GM19351 (cell line): ENCODE data around the gene C1QTNF6.

Experiments
- ATAC-seq: cut with Tn5 transposase; IDR thresholded peaks from one replicate; pipeline ENCODE4 v1.9.1; 2021; ENCODE audit warnings: mild to moderate bottlenecking, moderate library complexity; ENCODE audit not compliant: unreplicated experiment

C1QTNF6 gene

GRCh38 chr22:37164505-37164887 is 23.6 kb downstream of the C1QTNF6 start:
- no peak for ATAC-seq

GRCh38 chr22:37163575-37164504 is 24.2 kb downstream of the C1QTNF6 start:
- ATAC-seq = peak; percentile 40

GRCh38 chr22:37163096-37163489 is 25.0 kb downstream of the C1QTNF6 start:
- no peak for ATAC-seq

GRCh38 chr22:37162221-37163095 is 25.6 kb downstream of the C1QTNF6 start:
- ATAC-seq = peak; percentile 52

- ATAC-seq = no peak
Observed at GRCh38 chr22:37161443-37161842, 26.6 kb downstream of the C1QTNF6 start.

- ATAC-seq = no peak
Observed at GRCh38 chr22:37160027-37160426, 28.0 kb downstream of the C1QTNF6 start.

GRCh38 chr22:37158963-37159290 is 29.1 kb downstream of the C1QTNF6 start:
- ATAC-seq = no peak

GRCh38 chr22:37157516-37158285 is 30.3 kb downstream of the C1QTNF6 start:
- ATAC-seq = no peak

GRCh38 chr22:37156686-37157435 is 31.2 kb downstream of the C1QTNF6 start:
- no peak for ATAC-seq

- no peak for ATAC-seq
Observed at GRCh38 chr22:37155971-37156370, 32.1 kb downstream of the C1QTNF6 start.

GRCh38 chr22:37154925-37155712 is 32.9 kb downstream of the C1QTNF6 start:
- ATAC-seq = no peak

GRCh38 chr22:37153901-37154300 is 34.1 kb downstream of the C1QTNF6 start:
- no peak for ATAC-seq

- ATAC-seq = no peak
Observed at GRCh38 chr22:37151401-37151800, 36.6 kb downstream of the C1QTNF6 start.

- no peak for ATAC-seq
Observed at GRCh38 chr22:37150701-37151100, 37.3 kb downstream of the C1QTNF6 start.

- no peak for ATAC-seq
Observed at GRCh38 chr22:37148742-37149665, 39.0 kb downstream of the C1QTNF6 start.

GRCh38 chr22:37148031-37148651 is 39.9 kb downstream of the C1QTNF6 start:
- ATAC-seq = no peak

GRCh38 chr22:37147186-37147990 is 40.7 kb downstream of the C1QTNF6 start:
- no peak for ATAC-seq
